Stimulated activated CD8-positive, alpha-beta memory T cell treated with anti-CD3 and anti-CD28 coated beads, Interleukin-12 subunit alpha, Interleukin-12 subunit beta, amount 100 ng/mL, for 1 hour (primary cell): ENCODE results near the gene NCR3LG1.
"Not testable (repeated sequence)": the region's sequence is repeated elsewhere in the genome, so short reads cannot be mapped to it uniquely, and the experiment has no call there.

Experiments used
- DNase-seq: peaks from one replicate; pipeline ENCODE4 v3.0.0-alpha.2; 2020; ENCODE audit warnings: low read depth

NCR3LG1 gene

GRCh38 chr11:17412488-17413180 is 61.0 kb downstream of the NCR3LG1 start:
- DNase-seq = no peak

GRCh38 chr11:17413414-17414316 is 62.1 kb downstream of the NCR3LG1 start:
- DNase-seq = no peak

- DNase-seq = no peak
Measured at GRCh38 chr11:17414317-17414737, 62.7 kb downstream of the NCR3LG1 start.

GRCh38 chr11:17414992-17415391 is 63.4 kb downstream of the NCR3LG1 start:
- no peak for DNase-seq

- no peak for DNase-seq
Measured at GRCh38 chr11:17415523-17416104, 64.0 kb downstream of the NCR3LG1 start.

GRCh38 chr11:17416492-17416891 is 64.9 kb downstream of the NCR3LG1 start:
- DNase-seq = no peak

GRCh38 chr11:17418444-17419081 is 67.0 kb downstream of the NCR3LG1 start:
- no peak for DNase-seq

- DNase-seq = no peak
Measured at GRCh38 chr11:17421781-17422180, 70.2 kb downstream of the NCR3LG1 start.

GRCh38 chr11:17423533-17424310 is 72.1 kb downstream of the NCR3LG1 start:
- no peak for DNase-seq

- DNase-seq = not testable (repeated sequence)
Measured at GRCh38 chr11:17426233-17426632, 74.6 kb downstream of the NCR3LG1 start.
